ENCODE results near the gene LPP.

The LPP gene

DNA sequence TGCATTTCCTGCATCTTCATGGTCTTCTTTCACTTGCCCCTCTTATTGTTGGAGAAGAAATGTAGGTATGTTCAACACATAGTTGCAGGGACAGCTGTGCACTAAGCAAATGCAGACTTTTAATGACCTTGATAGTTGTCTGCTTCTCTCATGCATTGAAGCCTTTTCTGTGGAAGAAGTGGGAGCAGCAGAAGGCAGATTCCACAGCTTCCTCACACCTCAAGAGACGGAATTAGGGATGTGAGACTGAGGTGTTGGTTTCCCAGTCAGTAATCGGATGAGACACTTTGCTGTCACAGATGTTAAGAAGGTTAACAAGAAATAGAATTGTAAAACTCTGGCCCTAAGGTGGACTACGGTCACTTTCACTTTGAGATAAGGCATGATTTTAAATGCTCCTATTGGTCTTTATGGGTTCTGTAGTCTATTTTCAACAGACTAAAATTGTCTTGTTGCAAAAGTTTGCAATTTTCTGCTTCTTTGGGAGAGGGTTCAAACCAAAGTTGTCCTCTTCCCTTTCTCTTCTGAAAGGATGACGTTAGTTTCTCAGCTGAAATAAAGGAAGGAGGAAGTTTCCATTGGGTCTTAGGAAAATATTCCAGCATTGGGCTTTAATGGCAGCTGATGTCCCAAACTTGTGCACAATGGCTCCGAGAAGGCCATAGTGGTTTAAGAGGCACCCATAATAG, 117.4 kb downstream of the LPP start:
- TF ChIP-seq CTCF (IDR thresholded peaks at IDR 0.05) (no peak), ZFX (IDR thresholded peaks at IDR 0.05; ENCODE audit: borderline replicate concordance) (no peak)
- H3K27ac ChIP-seq = peak overlapping the region; percentile 95; the same call in 1 of the 2 replicates

- no peak overlapping the region for H3K27ac ChIP-seq
Observed at GRCh38 chr3:188272481-188273372, 118.8 kb downstream of the LPP start.

DNA sequence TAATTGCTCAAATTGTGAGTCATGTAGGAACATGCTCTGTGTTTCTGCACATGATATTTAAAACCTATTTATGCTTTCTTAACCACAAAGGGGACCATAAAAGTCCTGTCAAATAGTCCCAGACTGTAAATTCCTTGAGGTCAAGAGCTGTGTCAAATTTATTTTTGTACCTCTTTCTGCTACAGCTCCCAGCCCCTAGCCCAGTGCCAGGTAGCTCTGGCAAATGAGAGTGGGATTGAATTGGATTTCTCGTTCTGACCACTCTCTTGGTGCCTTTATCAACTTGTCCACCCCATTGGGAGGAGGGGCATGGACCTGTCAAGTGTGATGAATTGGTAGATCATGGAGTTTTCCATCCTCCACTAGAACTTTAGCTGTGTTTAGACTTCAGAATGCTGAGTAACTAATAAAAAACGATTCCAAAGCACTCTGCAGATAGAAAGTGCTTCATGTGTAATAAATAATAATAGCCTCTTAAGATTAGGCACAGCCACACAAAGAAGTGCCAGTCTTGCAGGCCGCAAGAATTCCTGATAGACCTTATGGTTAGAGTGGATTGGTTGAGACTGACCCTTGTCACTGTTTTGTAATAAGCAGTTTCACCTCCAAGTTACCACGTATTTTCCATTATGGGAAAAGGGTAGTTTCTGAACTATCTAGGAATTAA, 120.4 kb downstream of the LPP start:
- H3K27ac ChIP-seq = peak overlapping the region; percentile 17; the same call in 1 of the 2 replicates
- TF ChIP-seq CTCF (IDR thresholded peaks at IDR 0.05) (no peak), ZFX (IDR thresholded peaks at IDR 0.05; ENCODE audit: borderline replicate concordance) (no peak)

More at GRCh38 chr3:188272481-188273372, 118.8 kb downstream of the LPP start:
- TF ChIP-seq ZFX (IDR thresholded peaks at IDR 0.05; ENCODE audit: borderline replicate concordance) (no peak), CTCF (IDR thresholded peaks at IDR 0.05) (no peak)

DNA sequence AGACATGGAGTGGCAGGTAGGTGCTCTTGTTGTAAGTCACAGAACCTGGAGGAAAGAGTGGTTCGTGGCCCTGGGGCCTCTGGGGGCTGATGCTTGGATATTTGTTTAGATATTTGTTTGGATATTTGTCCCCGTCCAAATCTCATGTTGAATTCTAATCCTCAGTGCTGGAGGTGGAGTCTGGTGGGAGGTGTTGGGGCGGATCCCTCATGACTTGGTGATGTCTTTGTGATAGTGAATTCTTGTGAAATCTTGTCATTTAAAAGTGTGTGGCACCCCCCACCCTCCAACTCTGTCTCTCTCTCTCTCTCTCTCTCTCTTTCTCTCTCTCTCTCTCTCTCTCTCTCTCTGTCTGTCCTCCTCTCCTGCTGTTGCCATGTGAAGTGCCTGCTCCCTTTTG, 122.4 kb downstream of the LPP start:
- TF ChIP-seq ZFX (IDR thresholded peaks at IDR 0.05; ENCODE audit: borderline replicate concordance) (no peak), CTCF (IDR thresholded peaks at IDR 0.05) (no peak)
- peak overlapping the region; percentile 74 for H3K27ac ChIP-seq

DNA sequence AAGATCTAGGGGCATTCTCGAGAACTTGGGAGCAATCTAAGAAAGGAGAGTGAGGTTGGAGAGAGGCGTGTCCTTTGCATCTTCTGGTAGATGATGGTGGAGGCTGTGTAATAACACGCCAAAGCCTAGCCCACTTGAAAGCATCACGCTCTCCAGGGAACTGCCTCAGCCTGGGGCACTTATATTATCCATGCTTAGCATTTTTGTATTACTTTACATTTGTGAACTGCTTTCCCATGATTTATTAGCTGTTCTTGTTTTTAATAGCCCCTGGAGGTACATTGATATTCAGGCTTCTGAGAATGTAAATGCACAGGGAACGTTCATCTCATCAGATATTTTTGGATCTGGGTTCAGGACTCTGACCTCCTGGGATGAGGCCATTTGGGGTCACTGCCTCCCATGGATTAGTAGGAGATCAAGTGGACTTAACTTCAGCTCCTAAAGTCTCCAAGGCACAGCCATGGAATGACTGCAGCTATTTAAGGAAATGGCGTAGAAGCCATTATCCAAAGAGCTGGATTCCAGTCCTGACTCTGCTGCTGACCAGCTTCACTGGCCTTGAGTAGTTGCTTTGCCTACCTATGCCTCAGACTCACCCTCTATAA, 124.9 kb downstream of the LPP start:
- 0 out of 2 replicates have a peak overlapping the region, but pooled peaks have one; percentile 14 for H3K27ac ChIP-seq
- no peak for TF ChIP-seq ZFX (IDR thresholded peaks at IDR 0.05; ENCODE audit: borderline replicate concordance)
- TF ChIP-seq CTCF (IDR thresholded peaks at IDR 0.05) = no peak

DNA sequence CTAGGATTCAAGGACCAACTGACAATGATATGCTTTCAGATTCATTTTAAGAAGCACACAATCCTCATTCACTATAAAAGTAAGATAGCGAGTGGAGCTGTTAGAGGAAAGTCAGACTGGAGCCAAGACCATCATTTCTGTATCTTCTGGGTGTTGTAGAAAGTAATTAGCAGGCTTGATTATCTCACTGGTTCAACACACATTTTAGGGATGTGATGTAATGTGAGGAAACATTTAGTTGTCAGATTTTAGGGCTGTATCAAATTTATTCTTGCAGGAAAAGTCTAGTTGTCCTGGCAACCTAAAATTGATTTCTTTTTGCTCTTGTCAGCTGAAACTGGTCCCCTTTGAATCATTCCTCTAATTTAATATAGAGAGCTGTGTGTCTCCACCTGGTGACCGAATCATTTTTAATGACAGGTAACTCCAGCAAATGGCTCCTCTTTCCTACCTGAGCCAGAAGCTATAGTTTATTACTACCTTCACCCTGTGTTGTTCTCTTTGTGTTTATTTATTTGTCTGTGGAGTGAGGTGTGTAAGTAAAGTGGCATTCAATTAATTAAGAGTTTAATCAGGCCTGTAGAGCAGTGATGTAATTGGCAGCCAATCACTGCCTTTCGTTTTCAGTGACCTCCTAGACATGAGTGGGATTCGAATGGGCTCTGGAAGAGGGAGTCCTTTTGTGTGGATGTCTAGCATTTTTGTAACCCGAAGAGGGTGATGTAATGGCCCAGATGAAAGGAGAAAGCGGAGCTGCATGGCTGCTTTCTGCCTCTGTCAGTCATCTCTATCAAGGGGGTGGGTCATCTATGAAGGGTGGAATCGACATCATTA, 125.8 kb downstream of the LPP start:
- H3K27ac ChIP-seq = 0 out of 2 replicates have a peak overlapping the region, but pooled peaks have one; percentile 14
- no peak for TF ChIP-seq ZFX (IDR thresholded peaks at IDR 0.05; ENCODE audit: borderline replicate concordance)
- peak; percentile 25; the same call in 1 of the 2 replicates for TF ChIP-seq CTCF (IDR thresholded peaks at IDR 0.05)

Data from 22Rv1 (cell line).